GM10248 (cell line): Measurements from ENCODE around the gene COX11.

Source experiments
- CTCF ChIA-PET: fragments of 300-600 bp; sonication (Branson Sonifier 250); formaldehyde crosslinking; extraction: SDS; loops from one replicate; lab custom pipeline; 2021; ENCODE audit warnings: antibody characterized with exemption; lab: Yijun Ruan, JAX
- POLR2A ChIA-PET: fragments of 350-650 bp; sonication (Branson Sonifier 250); formaldehyde crosslinking; extraction: SDS; loops from one replicate; lab custom pipeline; 2020; ENCODE audit warnings: antibody characterized with exemption; lab: Yijun Ruan, JAX
- DNase-seq: peaks from one replicate; pipeline ENCODE4 v3.0.0; 2012; ENCODE audit errors: extremely low spot score
- TF ChIP-seq, protein P1 (sequence below): IDR thresholded peaks from 2 replicates; pipeline ENCODE4 v1.5.1; 2012; ENCODE audit warnings: mild to moderate bottlenecking, low read depth; ENCODE audit errors: extremely low read depth, missing control alignments, control extremely low read depth

Gene COX11

DNA sequence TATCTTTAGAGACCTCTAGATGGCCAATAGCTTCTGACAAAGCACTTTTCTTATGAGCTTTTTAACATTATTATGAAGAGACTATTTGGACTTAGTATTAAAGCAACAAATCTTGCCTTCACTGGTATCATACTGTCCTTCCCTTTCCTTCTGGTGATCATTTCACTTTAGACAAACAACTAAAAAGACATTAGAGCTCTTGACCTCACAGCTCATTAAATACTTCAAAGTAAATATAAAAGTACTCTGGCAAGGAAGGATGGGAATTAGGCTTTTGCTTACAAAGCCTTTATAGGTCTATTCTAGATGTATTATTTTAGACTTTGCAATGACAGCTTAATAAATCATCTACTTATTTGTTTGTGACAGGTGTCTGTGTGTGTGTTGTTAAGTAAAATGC, 11.2 kb upstream of the COX11 start:
- POLR2A ChIA-PET = no interaction called here
- CTCF ChIA-PET = interaction anchor here (0.9 to 2.5 kb wide), 3 partner anchors 10 to 187 kb away, joined by 3 to 18 read pairs (median 4); no protein-coding TSS in a partner anchor
- TF ChIP-seq, protein P1, sequence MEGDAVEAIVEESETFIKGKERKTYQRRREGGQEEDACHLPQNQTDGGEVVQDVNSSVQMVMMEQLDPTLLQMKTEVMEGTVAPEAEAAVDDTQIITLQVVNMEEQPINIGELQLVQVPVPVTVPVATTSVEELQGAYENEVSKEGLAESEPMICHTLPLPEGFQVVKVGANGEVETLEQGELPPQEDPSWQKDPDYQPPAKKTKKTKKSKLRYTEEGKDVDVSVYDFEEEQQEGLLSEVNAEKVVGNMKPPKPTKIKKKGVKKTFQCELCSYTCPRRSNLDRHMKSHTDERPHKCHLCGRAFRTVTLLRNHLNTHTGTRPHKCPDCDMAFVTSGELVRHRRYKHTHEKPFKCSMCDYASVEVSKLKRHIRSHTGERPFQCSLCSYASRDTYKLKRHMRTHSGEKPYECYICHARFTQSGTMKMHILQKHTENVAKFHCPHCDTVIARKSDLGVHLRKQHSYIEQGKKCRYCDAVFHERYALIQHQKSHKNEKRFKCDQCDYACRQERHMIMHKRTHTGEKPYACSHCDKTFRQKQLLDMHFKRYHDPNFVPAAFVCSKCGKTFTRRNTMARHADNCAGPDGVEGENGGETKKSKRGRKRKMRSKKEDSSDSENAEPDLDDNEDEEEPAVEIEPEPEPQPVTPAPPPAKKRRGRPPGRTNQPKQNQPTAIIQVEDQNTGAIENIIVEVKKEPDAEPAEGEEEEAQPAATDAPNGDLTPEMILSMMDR = no peak
- DNase-seq = no peak

DNA sequence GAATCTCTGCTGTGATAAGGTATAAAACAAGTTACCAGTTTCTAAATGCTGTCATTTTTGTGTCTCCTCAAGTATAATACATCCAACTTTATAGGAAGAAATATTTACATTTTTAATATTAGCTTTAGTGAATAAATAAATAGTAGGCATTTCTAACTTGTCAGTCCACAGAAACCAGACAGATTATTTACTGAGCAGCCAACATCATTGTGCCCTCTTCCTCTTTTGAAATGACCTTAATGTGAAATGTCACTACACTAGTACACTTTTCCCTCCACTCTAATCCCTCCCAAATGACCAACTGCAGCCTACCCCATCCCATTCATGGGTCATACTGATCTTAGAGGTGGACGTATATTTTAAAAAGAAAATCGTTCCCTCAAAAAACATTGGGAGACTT, 9.3 kb upstream of the COX11 start:
- CTCF ChIA-PET = no interaction called here
- POLR2A ChIA-PET = no interaction called here
- no peak for DNase-seq
- TF ChIP-seq, protein P1 = no peak

DNA sequence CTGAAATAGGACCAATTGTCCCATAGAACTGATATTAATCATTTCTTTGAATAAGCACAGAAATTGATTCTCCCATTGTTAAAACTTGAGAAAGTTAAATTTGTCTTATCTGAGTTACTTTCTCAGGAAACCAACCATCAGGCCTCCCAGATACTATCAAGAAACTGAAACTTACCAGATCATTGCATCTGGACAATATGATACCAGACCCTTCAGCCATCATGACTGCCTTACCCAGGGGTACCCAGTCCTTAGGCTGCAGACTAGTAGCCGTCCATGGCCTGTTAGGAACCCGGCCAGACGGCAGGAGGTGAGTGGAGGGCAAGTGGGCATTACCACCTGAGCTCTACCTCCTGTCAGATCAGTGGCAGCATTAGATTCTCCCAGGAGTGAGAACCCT, 7.9 kb upstream of the COX11 start:
- TF ChIP-seq, protein P1 = no peak
- CTCF ChIA-PET = interaction anchor here (1.2 kb wide), 1 partner anchor 12 kb away, joined by 3 read pairs; no protein-coding TSS in a partner anchor
- DNase-seq = no peak
- POLR2A ChIA-PET = no interaction called here

DNA sequence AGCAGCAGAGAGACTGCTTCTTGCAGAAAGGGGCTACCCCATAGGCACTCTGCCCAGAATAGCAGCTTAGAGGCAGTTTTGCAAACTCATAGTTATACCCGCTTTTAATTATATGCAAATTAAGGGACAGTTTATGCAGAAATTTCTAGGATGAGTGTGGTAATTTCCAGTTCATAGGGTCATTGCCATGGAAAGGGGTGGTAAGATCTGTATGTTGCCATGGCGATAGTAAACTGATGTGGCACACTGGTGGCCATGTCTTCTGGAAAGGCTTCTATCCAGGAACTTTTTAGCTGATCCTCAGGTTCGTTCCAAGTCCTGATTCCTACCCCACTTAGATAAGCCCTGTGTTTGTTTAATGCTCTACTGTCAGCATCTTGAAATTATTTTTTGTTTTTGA, 6.3 kb upstream of the COX11 start:
- ChIA-PET CTCF (interaction anchor here (1.1 to 2.3 kb wide), 4 partner anchors 14 to 382 kb away, joined by 3 to 12 read pairs (median 4); no protein-coding TSS in a partner anchor), POLR2A (no interaction called here)
- DNase-seq = no peak
- TF ChIP-seq, protein P1 = no peak

DNA sequence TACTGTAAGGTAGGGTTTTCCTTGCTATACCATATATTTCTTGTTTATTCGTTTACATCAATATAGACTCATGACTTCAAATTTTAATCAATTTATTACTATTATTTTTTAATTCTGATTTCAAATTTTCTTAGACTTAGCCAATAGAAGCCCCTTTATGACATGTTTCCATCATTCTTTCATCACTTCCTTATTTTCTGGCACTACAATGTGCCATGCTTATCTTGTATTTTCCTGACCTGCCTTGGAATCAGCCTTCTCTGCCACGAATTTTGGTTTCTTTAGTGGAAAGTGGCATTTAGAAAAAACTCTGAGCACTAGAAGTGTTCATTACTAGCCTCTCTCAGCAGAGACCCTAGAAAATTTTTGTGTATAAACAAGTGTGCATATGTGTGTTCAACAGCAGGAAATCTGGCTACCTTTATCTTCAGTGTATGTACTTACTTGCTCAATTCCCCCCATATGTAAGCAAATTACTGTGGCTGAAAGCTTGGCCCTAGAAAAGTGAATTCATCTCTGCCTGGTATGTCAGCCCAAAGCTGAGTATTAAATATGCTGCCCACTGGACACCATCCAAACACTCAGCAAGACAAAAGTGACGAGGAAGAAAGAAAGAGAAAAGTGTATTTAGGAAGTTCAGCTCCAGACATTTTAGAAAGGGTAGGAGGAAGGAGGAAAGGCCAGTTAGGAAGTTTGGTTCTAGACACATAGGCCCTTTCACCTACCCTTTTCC, 4.1 kb upstream of the COX11 start:
- TF ChIP-seq, protein P1 = no peak
- no peak for DNase-seq
- CTCF ChIA-PET = interaction anchor here (1.0 to 2.3 kb wide), 4 partner anchors 10 to 21 kb away, joined by 3 to 12 read pairs (median 4); no protein-coding TSS in a partner anchor
- POLR2A ChIA-PET = no interaction called here

DNA sequence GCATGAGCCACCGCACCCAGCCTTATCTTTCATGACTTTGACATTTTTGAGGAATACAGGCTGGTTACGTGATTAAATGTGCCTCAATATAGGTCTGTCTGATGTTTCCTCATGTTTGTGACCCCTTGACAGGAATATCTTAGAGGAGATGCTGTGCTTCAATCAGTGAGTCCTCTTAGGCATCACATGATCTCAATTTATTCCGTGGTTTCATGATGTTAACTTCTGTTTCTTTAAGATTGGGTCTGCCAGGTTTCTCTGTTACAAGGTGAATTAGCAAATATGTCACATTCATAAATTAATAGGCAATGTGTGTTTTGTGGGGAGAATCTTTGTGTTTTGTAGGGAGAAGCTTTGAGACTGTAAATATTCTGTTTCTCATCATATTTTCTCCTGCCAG, 3.4 kb upstream of the COX11 start:
- ChIA-PET CTCF (no interaction called here), POLR2A (no interaction called here)
- TF ChIP-seq, protein P1 = no peak
- DNase-seq = no peak
